GM18507 (cell line): Measurements from ENCODE around the gene ARHGAP24.

ENCODE experiments used
- DNase-seq: peaks from one replicate; pipeline ENCODE4 v3.0.0; 2011; ENCODE audit warnings: low read depth; ENCODE audit not compliant: insufficient read length; ENCODE audit errors: extremely low spot score
- FAIRE-seq: peaks from 2 replicates; lab custom pipeline; 2011; peaks lifted over from hg19 to GRCh38; lab: Jason Lieb, UNC

Gene ARHGAP24

DNA sequence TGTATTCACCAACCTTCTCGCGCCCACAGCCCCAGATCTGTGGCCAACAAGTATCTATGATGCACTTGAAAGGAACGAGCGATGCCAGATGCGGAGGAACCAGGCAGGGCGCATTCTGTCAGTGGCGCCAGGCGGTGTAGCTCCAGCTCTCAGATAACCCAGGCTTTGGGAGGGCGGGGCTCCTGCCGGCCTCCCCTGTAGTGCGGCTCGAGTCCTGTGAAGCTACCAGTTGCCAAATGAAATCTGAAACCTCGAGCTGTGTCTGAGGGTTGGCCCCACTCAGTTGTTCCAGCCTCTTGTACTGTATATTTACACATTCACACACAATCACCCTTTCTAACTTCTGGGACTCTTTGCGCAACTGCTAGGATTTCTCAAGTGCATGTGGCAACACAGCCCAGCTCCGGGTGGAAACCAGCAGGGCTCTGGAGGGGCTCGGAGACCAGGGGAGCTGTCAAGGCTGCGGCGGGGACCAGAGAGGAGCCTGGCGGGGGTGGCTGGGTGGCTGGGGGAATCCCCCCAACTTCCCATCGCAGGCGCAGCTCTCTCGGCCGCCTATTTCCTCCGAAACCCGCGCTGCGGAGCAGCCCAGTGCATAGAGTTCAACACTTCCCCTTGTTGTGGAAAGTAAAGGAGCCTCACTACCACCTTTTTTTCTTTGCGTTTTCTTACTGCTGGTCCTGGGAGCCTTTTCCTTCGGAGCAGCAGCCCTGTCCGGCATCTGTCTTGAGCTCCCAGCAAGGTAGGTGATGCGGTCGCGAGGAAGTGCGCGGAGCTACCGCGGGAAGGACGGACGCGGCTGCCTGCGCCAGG, at the start of gene ARHGAP24:
TSS of gene ARHGAP24 (plus strand) at position 333 of the 813 bp plus-strand sequence.
- peak; percentile 43 for DNase-seq
- FAIRE-seq = peak; percentile 90

DNA sequence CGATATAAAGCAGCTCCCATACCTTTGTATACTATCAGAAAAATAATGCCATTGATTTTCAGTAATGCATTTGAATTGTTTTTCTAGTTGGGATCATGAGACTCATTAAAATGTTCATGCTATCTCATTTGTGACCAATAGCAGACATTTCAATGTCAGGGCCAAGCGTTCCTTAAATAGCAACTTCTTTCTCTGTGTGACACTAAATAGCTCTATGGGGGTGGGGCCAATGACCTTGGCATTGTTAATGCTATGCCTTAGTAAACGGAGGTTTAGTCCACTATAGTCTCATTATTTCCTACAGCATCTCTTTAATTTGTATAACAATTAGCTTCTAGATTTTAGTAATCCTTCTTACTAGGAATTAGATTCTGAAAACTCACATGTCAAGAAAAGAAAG, 48.6 kb upstream of the ARHGAP24 start:
- DNase-seq (no peak), FAIRE-seq (no peak)

DNA sequence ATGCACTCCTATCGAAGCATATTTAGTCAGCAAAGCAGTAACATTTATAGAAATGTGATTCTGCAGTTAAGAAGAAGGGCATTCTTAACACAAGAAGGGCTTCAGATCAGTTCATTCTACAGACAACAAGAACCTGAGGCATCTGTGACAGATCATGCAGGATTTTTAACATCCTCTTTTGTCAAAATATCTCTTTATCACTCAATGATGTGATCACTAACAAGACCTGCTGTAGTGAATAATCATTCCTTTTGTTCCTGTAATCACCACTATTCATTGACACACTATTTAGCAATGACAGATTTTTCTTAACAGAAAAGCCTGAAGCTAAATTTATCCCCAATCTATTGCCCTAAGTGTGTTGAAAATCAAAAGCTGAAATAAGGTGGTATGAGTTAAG, 47.8 kb upstream of the ARHGAP24 start:
- no peak for FAIRE-seq
- no peak for DNase-seq

DNA sequence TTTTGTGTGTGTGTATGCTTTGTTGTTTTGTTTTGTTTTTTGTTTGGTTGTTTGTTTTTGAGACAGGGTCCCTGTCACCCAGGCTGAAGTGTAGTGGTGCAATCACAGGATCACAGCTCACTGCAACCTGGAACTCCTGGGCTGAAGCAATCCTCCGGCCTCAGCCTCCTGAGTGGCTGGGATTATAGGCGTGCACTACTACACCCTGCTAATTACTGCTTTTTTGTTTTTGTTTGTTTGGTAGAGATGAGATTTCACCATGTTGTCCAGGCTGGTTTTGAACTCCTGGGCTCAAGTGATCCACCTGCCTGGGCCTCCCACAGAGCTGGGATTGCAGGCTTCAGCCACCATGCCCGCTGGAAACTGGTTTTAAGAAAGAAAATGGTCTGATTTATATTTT, 44.7 kb upstream of the ARHGAP24 start:
- DNase-seq = no peak
- no peak for FAIRE-seq

DNA sequence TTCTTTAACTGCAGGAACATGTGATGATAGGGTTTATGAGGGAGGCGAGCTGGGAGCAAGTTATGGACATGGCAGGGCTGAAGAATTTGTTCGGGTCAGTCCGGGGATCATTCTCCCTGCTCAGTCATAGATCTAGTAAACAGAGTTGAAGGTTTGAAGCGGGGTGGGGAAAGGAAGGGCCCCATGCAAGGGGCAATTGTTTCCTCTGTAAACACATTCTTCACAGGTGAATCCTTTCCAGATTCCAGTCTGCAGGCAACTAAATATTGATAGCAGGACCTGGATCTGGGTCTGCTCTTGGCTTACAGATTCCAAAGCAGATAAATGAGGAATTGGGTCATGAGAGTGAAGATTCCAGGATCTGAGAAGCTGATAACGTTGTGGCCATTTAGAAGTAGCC, 44.3 kb upstream of the ARHGAP24 start:
- DNase-seq = no peak
- FAIRE-seq = no peak

DNA sequence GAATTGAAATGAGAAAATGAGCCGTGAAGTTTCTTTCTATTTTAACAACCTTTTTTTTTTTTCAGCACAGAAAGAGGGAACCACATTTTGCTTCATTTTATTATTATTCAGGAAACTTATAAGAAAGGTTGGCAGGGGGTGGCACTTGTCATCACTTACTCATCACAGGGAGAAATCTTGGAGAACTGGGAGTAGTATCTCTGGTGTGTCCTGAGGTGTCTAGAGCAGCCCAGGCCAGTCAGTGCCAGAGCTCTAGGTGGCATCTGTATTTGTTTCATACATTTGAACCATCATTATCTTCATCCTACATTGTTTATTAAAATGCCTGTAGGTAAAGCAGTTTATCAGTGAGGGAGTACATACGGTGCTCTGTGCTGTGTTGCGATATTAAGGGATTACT, 43.8 kb upstream of the ARHGAP24 start:
- no peak for FAIRE-seq
- DNase-seq = no peak

DNA sequence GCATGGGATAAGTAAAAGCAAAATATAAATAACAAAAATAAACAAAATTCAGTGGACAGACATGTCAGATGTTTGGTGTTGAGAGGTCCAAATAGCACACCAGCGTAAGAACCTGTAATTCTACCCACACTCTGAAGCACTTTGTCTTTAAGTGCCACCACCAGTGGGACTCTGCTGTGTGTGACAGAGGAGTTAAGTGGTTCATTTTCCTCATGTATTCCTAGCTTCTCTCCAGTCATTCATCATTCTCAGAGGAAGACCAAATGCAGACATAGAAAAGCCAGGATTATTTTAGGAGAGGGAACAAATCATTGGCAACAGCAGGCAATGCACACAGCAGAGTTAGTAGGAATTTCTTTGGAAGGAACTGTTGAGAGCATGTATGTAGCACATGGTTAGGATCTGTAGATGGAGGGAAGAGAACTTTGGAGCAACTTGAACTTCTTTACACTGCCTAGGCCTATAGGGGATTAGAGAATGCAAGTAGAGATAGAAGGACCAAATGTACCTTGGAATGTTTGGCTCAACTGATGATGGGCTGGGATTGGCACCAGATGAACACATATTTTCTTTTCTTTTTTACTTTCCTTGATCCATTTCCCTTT, 43.0 kb upstream of the ARHGAP24 start:
- no peak for FAIRE-seq
- no peak for DNase-seq

DNA sequence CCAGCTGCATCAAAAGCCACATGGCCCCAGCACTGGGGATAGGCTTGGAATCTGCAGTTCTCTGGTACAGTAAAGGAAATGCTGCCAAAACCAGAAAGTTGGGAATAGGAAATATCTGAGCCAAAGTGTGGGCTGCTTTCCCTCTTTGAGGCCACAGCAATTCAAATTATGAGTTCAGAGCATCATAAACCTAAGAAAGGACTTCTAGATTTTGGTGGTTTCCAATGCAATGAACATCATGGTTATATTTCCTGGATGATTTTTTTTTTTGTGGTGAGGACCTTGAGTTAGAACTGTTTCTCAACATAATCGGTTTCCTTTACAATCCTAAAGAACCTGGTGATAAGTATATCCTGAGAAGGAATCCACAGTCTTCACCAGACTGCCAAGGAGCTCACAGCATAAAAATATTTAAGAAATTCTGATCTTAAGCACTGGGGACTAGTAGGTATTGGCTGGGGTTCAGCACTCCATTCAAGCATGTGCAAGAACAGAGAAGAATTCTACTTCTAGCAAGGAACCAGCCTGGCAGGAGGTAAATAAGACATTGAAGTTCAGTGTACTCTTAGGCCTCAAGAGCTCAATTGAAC, 29.8 kb upstream of the ARHGAP24 start:
- DNase-seq (no peak), FAIRE-seq (no peak)

DNA sequence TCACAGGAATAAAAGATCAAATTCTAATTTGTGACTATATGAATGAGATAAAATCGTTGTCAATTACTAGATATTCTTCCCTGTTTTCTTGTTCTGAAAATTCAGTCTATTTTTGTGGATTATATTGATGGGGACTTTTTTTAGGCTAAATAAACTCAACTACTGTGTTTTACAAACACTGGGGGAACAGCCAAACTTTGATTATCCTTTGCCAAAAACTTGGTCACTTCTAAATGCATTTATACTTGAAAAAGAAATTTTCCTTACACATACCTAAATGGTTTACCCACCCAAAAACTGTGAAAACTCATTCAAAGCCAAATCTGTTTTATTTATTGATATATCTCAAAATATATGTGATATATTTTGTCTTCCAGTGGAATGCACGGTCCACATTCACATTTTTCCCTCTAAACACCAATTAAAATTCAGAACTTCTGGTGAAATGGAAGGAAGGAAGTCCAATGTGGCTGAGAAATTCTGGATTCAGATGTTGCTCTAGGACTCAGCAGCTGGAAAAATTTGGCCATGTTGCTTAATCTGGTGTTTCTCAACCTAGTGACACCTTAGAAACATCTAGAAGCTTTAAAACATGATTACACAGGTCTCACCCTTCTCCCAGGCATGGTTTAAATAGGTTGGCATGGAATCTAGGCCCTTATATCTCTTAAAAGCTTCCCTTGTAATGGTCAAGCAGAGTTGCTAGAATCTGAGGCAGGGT, 28.6 kb upstream of the ARHGAP24 start:
- FAIRE-seq = no peak
- no peak for DNase-seq

DNA sequence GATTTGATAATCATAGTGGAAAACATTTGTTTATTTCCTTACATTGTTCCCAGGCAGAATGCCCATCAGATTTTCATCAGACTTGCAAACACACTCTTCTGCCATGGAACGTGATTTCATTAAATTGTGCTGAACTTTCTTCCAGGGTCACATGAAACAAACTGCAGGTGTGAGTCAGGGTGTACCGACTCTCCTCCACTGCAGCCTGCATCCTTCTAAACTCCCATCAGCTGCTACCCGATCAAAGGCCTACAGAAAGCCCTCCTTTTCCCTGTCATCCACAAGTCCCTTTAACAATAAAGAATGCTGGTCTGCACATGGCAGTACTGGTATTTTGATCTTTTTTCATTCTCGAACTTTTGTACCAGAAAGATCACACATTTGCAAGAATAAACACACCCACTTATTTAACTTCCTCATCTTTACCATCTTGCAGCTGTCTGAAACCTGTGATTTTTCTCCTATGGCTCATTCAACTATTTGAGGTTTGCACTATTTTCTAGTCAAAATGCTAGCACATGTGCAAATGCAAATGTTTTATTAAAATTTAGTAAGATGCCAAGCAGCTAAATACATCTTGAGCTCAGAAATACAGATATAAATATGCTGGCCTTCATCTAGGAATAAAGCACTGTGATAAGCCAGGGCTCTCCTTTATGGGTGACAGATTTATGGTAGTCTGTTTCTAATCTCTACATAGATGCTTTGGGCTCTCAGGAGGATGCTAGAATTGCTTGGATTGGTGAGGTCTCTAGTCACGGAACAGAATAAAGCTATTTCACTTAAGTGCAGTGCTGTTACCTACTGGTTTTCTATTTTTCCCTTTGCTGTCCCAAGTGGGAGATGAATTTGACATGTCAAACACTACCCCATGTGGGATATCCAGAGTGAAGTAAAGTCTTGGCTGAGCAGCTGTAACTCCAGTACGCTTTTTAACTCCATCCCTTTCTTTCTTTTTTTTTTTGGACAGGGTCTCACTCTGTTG, 25.8 kb upstream of the ARHGAP24 start:
- FAIRE-seq = no peak

DNA sequence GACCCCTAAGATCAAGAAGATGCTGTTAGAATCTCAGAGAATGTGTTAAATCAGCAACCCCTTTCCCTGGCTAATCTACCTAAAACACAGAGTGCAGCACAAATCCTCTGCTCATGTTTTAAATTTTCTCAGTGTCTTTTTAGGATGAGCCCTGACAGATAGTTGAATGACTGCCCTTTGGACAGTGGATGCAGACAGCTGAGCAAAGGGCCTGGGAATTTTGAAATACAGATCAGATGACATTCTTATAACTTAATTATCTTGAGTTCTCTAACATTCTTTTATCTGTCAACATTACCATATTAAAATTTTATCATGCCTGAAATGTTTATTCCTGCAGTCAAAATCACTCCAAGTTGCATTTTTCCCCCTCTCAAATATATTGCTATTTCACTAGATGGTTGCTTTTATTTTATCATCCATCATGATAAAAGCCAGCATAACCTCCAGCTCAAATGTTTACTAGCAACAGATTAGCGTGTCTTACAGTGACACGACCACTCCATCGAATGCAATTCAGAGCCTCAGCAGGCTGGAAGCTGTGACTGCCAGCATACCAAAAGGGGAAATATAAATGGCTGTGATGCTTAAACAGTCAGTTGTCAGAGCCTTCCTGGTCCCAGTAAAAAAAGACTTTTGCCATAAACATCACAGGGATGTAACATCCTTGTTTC, 22.8 kb upstream of the ARHGAP24 start:
- FAIRE-seq (no peak), DNase-seq (no peak)

More for the DNA sequence above, 25.8 kb upstream of the ARHGAP24 start:
- DNase-seq = no peak

DNA sequence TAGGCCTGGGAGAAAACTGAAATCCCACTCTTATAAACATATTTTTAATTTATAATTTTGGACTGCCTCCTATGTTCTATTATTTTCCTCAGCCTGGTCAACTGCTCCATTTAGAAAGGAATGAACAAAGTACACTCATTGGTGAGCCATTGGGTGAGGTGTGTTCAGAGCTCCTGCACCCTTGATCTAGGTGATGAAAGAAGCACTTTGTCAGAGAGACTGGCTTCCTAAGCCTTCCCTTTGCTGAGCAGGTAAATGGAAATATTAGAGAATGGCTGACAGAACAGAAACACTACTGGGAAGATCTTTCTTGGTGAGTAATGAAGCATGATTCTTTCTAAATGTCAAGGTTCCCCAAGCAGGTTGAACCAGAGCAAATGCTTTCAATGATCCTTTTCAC, 19.0 kb upstream of the ARHGAP24 start:
- FAIRE-seq (no peak), DNase-seq (no peak)

DNA sequence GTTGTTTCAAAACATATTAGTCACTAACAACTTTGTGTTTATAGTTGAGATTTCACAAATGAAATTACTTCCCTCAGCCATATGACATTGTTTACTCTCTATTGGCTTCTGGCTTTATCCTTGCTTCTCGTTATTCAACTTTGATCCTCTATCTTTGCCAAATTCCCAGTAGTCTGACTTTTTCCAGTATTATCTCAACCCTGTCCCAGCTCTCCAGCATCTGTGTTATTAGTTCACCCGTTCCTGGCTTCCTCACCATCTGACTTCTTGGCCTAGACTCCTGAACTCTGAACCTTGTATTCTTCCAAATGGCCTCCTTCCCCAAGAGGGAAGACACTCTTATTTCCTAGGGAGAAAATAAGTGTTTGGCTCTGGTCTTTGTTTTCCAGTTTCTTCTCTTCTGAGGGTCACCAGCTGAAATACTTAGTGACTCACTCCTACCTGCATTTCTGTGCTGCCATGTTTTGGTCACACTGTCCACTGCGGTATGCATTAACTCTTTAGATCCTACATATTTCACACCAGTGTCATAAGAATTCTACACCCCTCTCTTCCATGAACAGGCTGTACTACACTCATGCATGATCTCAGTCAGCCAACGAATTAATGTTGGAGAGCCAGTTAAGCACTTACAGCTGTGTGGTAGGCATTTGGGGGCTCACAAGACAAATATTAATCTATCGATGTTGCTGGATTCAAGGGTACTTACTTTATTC, 17.0 kb upstream of the ARHGAP24 start:
- DNase-seq (no peak), FAIRE-seq (no peak)

DNA sequence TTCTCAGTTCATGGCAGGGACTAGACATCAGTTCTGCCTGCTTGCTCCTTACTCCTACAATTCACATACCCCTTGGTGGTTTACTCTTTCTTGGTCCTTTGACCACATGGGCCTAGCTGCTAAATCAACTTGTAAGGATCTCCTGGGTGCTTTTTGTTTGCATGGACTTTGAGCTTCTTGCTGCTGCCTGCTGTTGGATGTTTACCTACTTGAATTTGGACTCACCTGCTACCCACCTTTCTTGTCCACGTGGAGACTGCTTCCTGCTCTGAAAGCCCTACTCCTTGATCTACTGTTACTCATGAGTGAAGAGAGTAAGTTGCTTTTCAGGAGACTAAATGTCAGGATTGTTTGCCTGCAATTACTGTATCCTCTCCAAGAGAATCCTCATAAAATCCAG, 15.2 kb upstream of the ARHGAP24 start:
- FAIRE-seq = no peak
- no peak for DNase-seq

DNA sequence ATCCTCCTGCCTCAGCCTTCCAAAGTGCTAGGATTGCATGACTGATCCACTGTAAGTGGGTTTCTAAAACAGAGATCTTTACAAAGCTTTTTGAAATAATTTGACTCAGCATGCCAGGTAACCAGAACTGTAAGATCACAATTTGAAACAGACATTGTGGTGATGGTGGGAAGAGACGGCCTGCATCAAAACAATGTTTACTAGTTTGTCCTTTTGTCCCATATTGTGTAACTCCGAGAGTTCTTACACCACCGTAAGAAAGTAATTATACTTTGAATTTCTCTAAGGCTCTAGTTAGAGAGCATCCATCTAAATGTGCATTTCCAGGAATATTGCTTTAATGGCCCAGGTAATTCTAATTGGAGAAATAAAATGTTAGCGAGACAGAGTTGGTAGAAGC, 594 bp upstream of the ARHGAP24 start:
- DNase-seq = no peak
- no peak for FAIRE-seq

DNA sequence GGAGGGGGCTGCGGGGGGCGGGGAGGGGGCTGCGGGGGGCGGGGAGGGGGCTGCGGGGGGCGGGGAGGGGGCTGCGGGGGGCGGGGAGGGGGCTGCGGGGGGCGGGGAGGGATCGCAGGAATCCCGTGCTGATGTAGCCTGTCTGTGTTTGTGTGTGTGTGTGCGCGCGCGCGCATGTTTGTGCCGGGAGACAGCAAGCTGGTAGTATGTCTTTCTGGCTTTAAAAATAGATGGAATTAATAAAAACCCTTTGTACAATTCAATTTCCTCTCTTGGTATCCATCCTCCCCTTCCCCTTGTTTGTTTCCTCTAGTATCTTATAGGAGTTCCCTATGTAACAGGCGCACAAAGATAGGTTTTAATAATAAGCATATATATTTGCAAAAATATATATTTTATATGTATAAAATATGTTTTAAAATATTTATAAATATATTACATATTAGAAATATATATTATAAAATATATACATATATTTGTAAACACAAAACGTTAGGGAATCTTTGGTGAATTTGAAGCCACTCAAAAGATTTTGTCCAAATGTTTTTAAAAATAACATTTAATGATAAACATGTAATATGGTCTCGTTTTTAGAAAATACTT, 782 bp downstream of the ARHGAP24 start:
- no peak for FAIRE-seq
- DNase-seq = no peak

DNA sequence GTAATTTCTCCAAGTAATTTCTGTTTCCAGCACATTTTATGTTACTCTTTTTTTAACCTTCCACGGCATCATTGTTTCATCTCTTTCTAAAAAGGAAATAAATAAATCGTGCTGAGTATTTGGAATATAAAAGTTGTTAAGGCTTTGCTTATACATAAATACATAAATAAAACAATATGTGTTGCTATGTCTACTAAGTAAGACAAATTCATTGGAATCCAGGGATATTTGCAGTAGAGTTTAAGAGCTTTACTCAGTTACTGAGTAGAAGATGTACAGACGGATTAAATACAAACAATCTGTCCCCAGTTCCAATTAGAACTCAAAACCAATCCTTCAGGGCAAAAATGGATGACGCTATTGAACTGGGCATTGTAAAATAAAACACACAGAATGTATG, 1.4 kb downstream of the ARHGAP24 start:
- FAIRE-seq (no peak), DNase-seq (no peak)

DNA sequence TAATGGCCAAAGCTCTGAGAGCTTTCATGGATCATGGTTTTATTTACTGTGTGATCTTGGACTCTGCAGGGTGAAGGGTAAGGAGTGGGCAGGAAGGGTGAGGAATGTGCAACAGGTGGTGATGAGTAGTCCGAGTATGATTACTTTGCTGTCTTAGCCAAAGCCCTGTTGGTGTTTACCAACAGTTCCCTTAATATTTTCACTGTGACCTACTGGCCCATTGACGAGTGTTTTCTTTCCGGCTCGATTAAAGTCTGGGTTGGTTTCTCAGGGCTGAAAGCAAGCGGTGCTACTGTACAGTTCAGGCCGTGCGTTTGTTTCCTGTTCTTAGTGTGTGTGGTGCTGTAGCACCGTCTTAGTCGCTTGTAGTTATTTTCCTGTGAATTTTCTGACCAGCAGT, 2.6 kb downstream of the ARHGAP24 start:
- peak; percentile 74 for FAIRE-seq
- DNase-seq = no peak
